Neural progenitor cell (in vitro differentiated cells): ENCODE results near the gene IGFALS. TPM values are rescaled to one million over a fixed set of nuclear protein-coding genes. Genes with fewer than 3 reads are reported as not detected.

Experiments
- DNase-seq: peaks from one replicate; pipeline ENCODE4 v3.0.0-alpha.2; 2016; ENCODE audit warnings: low spot score
- H2AFZ ChIP-seq: fragments of 200-600 bp; sonication (generic); replicated peaks from 2 replicates; pipeline ENCODE4 v1.6.1; 2016; ENCODE audit warnings: antibody characterized with exemption
- H3F3A ChIP-seq: fragments of 200-600 bp; sonication (generic); 2 replicates; pipeline ENCODE4 v1.6.1; 2016; ENCODE audit warnings: antibody characterized with exemption, low read depth
- H3K27ac ChIP-seq: fragments of 200-600 bp; sonication (generic); 2 replicates; pipeline ENCODE4 v1.5.1; 2016; ENCODE audit warnings: mild to moderate bottlenecking
- H3K27me3 ChIP-seq: fragments of 200-600 bp; sonication (generic); 2 replicates; pipeline ENCODE4 v1.6.1; 2016; ENCODE audit warnings: mild to moderate bottlenecking, moderate library complexity
- H3K36me3 ChIP-seq: fragments of 200-600 bp; sonication (generic); 2 replicates; pipeline ENCODE4 v1.5.1; 2016
- H3K4me1 ChIP-seq: fragments of 200-600 bp; sonication (generic); 2 replicates; pipeline ENCODE4 v1.6.1; 2016; ENCODE audit warnings: mixed run types
- H3K4me2 ChIP-seq: fragments of 200-600 bp; sonication (generic); 2 replicates; pipeline ENCODE4 v1.6.1; 2016
- H3K4me3 ChIP-seq: fragments of 200-600 bp; sonication (generic); 2 replicates; pipeline ENCODE4 v1.5.1; 2016
- H3K79me2 ChIP-seq: fragments of 200-600 bp; sonication (generic); 2 replicates; pipeline ENCODE4 v1.6.1; 2016; ENCODE audit warnings: low read depth
- H3K9ac ChIP-seq: fragments of 200-600 bp; sonication (generic); 2 replicates; pipeline ENCODE4 v1.6.1; 2016
- H3K9me3 ChIP-seq: fragments of 200-600 bp; sonication (generic); 2 replicates; pipeline ENCODE4 v1.5.1; 2016; ENCODE audit warnings: low read depth
- H4K20me1 ChIP-seq: fragments of 200-600 bp; sonication (generic); 2 replicates; pipeline ENCODE4 v1.6.1; 2016; ENCODE audit warnings: low read depth
- H3K27ac Mint-ChIP-seq: 3 replicates; pipeline ENCODE4 v1.8.0; 2021; ENCODE audit warnings: mixed read lengths
- H3K27me3 Mint-ChIP-seq: 2 replicates; pipeline ENCODE4 v1.8.0; 2022; ENCODE audit warnings: low read depth, mild to moderate bottlenecking, inconsistent platforms, moderate library complexity, mixed read lengths; ENCODE audit not compliant: insufficient read depth
- H3K36me3 Mint-ChIP-seq: 3 replicates; pipeline ENCODE4 v1.8.0; 2021; ENCODE audit warnings: mixed read lengths
- H3K4me1 Mint-ChIP-seq: 3 replicates; pipeline ENCODE4 v1.8.0; 2021; ENCODE audit warnings: mixed read lengths
- H3K4me3 Mint-ChIP-seq: 3 replicates; pipeline ENCODE4 v1.8.0; 2021; ENCODE audit warnings: mild to moderate bottlenecking, moderate library complexity, mixed read lengths
- H3K9me3 Mint-ChIP-seq: 3 replicates; pipeline ENCODE4 v1.8.0; 2020; ENCODE audit warnings: mixed read lengths
- EZH2 ChIP-seq: fragments of 200-600 bp; sonication (generic); IDR thresholded peaks from 2 replicates; pipeline ENCODE4 v1.6.1; 2017; ENCODE audit warnings: antibody characterized with exemption, mild to moderate bottlenecking, moderate library complexity
- EZH2phosphoT487 ChIP-seq: fragments of 200-600 bp; sonication (generic); IDR thresholded peaks from 2 replicates; pipeline ENCODE4 v1.6.1; 2017; ENCODE audit warnings: antibody characterized with exemption
- total RNA-seq: library from RNA; depleted of rRNA; stranded (reverse); fragments of >200 nt; gene quantifications from 2 replicates; pipeline ENCODE4 v1.2.3, GENCODE V29; 2015; ENCODE audit warnings: low replicate concordance
- TF ChIP-seq, protein P1 (sequence below): fragments of 200-600 bp; sonication (generic); IDR thresholded peaks from 2 replicates; pipeline ENCODE4 v1.5.1; 2017; ENCODE audit warnings: antibody characterized with exemption, mild to moderate bottlenecking

The IGFALS gene
- total RNA-seq, 1 donor from 2014 or later = not detected

GRCh38 chr16:1818873-1819525 is 25.5 kb upstream of the IGFALS start:
- Histone ChIP-seq H3K9me3 (no peaks in the 10 kb centered on the region), H3F3A (peaks cover 1% of the 10 kb centered on the region), H3K4me3 (no peak overlapping the region), H3K27ac (no peak overlapping the region), H2AFZ (no peak overlapping the region), H3K27me3 (no peaks in the 10 kb centered on the region), H3K79me2 (no peaks in the 10 kb centered on the region), H3K4me2 (no peak overlapping the region), H3K4me1 (no peaks in the 10 kb centered on the region), H4K20me1 (peaks cover 6% of the 10 kb centered on the region), H3K36me3 (no peaks in the 10 kb centered on the region), H3K9ac (no peak overlapping the region)
- Mint-ChIP-seq H3K27me3 (no peaks in the 10 kb centered on the region), H3K4me1 (peaks cover 3% of the 10 kb centered on the region), H3K4me3 (peak overlapping the region; percentile 8), H3K9me3 (no peaks in the 10 kb centered on the region), H3K27ac (no peak overlapping the region), H3K36me3 (peaks cover 4% of the 10 kb centered on the region)
- TF ChIP-seq EZH2 = no peak
- TF ChIP-seq, protein P1, sequence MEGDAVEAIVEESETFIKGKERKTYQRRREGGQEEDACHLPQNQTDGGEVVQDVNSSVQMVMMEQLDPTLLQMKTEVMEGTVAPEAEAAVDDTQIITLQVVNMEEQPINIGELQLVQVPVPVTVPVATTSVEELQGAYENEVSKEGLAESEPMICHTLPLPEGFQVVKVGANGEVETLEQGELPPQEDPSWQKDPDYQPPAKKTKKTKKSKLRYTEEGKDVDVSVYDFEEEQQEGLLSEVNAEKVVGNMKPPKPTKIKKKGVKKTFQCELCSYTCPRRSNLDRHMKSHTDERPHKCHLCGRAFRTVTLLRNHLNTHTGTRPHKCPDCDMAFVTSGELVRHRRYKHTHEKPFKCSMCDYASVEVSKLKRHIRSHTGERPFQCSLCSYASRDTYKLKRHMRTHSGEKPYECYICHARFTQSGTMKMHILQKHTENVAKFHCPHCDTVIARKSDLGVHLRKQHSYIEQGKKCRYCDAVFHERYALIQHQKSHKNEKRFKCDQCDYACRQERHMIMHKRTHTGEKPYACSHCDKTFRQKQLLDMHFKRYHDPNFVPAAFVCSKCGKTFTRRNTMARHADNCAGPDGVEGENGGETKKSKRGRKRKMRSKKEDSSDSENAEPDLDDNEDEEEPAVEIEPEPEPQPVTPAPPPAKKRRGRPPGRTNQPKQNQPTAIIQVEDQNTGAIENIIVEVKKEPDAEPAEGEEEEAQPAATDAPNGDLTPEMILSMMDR = no peak
- no peak for TF ChIP-seq EZH2phosphoT487
- no peak for DNase-seq

DNA sequence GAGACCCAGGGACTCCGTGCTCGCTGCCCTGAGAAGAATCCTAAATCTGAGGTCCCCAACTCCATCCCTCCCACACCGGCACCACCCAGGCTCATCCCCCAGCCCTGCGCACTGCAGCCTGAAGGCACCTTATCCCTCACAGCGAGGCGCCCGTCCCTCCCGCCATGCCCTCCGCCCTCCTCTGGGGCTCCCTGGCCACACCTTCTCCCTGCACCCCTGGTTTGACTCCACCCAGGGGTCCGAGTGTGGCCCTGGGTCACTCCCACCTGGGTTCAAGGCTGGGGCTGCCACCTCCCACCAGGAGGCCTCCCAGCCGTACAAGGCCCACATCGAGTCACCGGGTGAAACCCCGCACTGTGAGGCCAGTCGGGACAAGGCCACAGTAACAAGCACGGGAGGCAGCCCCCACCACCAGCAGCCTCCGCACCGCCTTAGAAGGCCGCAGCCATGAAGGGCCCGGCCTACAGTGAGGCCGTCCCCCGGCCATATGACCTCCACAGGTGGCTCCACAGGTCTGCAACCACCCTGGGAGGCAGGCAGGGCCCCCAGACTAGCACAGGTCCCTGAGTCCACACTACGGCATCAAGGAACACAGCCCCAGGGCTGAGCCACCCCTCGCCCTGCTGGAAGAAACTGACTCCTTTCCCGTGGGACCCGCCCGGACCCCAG is 24.8 kb upstream of the IGFALS start:
- H3K79me2 ChIP-seq = no peaks in the 10 kb centered on the region
- Mint-ChIP-seq H3K9me3 (no peaks in the 10 kb centered on the region), H3K27ac (no peak overlapping the region), H3K27me3 (no peaks in the 10 kb centered on the region), H3K4me1 (no peaks in the 10 kb centered on the region), H3K36me3 (peaks cover 6% of the 10 kb centered on the region), H3K4me3 (no peak overlapping the region)
- no peaks in the 10 kb centered on the region for H3K27me3 ChIP-seq
- no peak for DNase-seq
- TF ChIP-seq EZH2phosphoT487 = no peak
- no peak for TF ChIP-seq EZH2
- TF ChIP-seq, protein P1 = no peak
- no peaks in the 10 kb centered on the region for H3K36me3 ChIP-seq
- no peak overlapping the region for H3K4me3 ChIP-seq
- no peak overlapping the region for H3K4me2 ChIP-seq
- H3K9me3 ChIP-seq = no peaks in the 10 kb centered on the region
- H3K4me1 ChIP-seq = no peaks in the 10 kb centered on the region
- peaks cover 5% of the 10 kb centered on the region for H3F3A ChIP-seq
- no peak overlapping the region for H3K27ac ChIP-seq
- H4K20me1 ChIP-seq = peaks cover 3% of the 10 kb centered on the region
- no peak overlapping the region for H3K9ac ChIP-seq
- H2AFZ ChIP-seq = no peak overlapping the region

DNA sequence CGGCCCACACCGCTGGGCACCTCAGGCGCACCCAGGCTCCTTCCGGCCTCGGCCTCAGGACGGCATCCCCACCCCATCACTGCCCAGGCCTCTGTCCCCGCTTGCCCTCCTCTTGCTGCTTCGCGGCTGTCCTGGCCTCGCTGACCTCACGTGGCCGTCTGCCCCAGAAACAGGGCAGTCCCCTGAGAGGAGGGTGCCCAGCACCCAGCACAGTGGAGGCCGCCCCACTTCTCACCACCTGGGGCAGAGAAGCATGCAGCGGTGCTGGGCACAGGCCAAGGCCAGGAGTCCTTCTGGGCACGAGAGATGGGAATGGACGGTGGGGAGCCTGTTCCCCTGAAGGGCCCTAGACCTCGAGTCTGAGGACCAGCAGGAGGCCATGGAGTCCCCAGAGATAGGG is 24.2 kb upstream of the IGFALS start:
- Mint-ChIP-seq H3K4me1 (no peaks in the 10 kb centered on the region), H3K9me3 (no peaks in the 10 kb centered on the region), H3K27me3 (no peaks in the 10 kb centered on the region), H3K27ac (no peak overlapping the region), H3K36me3 (peaks cover 9% of the 10 kb centered on the region), H3K4me3 (no peak overlapping the region)
- DNase-seq = no peak
- H3K9me3 ChIP-seq = no peaks in the 10 kb centered on the region
- H3K27ac ChIP-seq = no peak overlapping the region
- no peaks in the 10 kb centered on the region for H3K79me2 ChIP-seq
- H3K9ac ChIP-seq = no peak overlapping the region
- no peaks in the 10 kb centered on the region for H3K27me3 ChIP-seq
- H3K4me1 ChIP-seq = no peaks in the 10 kb centered on the region
- peaks cover under 1% of the 10 kb centered on the region for H4K20me1 ChIP-seq
- H3K4me3 ChIP-seq = no peak overlapping the region
- no peak for TF ChIP-seq EZH2
- TF ChIP-seq, protein P1 = no peak
- no peak for TF ChIP-seq EZH2phosphoT487
- no peak overlapping the region for H3K4me2 ChIP-seq
- no peaks in the 10 kb centered on the region for H3K36me3 ChIP-seq
- no peak overlapping the region for H2AFZ ChIP-seq
- peaks cover 5% of the 10 kb centered on the region for H3F3A ChIP-seq
